ENCODE results near the gene PDS5A. TPM values are rescaled to one million over a fixed set of nuclear protein-coding genes. Genes with fewer than 3 reads are reported as not detected.
"Not testable (repeated sequence)": the region's sequence is repeated elsewhere in the genome, so short reads cannot be mapped to it uniquely, and the experiment has no call there.

The PDS5A gene
- polyA plus RNA-seq, 3 donors: 69.7 to 71.7 (median 70.5) TPM

DNA sequence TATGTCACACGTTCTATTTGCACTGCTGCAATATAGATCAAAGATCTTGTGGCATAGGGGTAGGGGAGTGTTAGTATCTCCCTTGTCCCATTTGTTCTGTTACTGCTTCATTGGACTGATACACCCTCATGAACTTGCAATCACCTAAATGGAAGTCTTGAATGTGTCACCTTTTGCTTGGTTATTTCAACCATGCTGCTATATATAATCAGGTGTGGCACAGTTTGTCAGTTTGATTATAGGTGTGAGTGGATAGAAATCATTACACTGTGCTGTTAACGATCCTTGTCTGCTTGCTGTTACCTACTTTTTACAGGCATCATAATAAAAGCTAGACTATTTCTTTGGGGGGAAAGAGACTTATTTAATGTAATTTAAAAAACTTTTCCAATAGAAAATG, 195.7 kb downstream of the PDS5A start:
- not testable (repeated sequence) for DNase-seq (ENCODE audit: low read depth in 3 of 3, low spot score in 2 of 3)

Other genes starting within 250 kb of the PDS5A start
- 10 to 100 TPM; 21.7 to 23.8 (median 23.7) TPM for gene N4BP2, start 78.9 kb upstream of the PDS5A start, polyA plus RNA-seq (ENCODE audit: insufficient read length in 3 of 3)
- gene RHOH, start 219.1 kb upstream of the PDS5A start, polyA plus RNA-seq (ENCODE audit: insufficient read length in 3 of 3): under 1 TPM; 0.33 to 0.87 (median 0.67) TPM